Bronchial epithelial cell (primary cell): ENCODE results near the gene FADS1. TPM values are rescaled to one million over a fixed set of nuclear protein-coding genes. Genes with fewer than 3 reads are reported as not detected.

Experiments used
- DNase-seq: peaks from one replicate; pipeline ENCODE4 v3.0.0-alpha.2; 2010; ENCODE audit warnings: low read depth
- FAIRE-seq: peaks from 2 replicates; lab custom pipeline; 2011; peaks lifted over from hg19 to GRCh38; lab: Jason Lieb, UNC
- H3K27me3 ChIP-seq: 2 replicates; pipeline ENCODE4 v1.5.1; 2011; ENCODE audit warnings: low read length; ENCODE audit not compliant: control insufficient read depth, insufficient read depth
- H3K36me3 ChIP-seq: 2 replicates; pipeline ENCODE4 v1.5.1; 2011; ENCODE audit warnings: low read length; ENCODE audit not compliant: control insufficient read depth, insufficient read depth
- H3K4me3 ChIP-seq: 2 replicates; pipeline ENCODE4 v1.5.1; 2011; ENCODE audit warnings: mild to moderate bottlenecking, low read depth, low read length, control low read depth
- total RNA-seq: library from RNA; depleted of rRNA; stranded (reverse); fragments of >200 nt; gene quantifications from 2 replicates; pipeline ENCODE4 v1.2.1, GENCODE V29; 2014
- TF ChIP-seq, protein P1 (sequence below): IDR thresholded peaks from 2 replicates; pipeline ENCODE4 v1.5.1; 2011; ENCODE audit warnings: mild to moderate bottlenecking, moderate library complexity, low read length, control low read depth, inconsistent platforms; ENCODE audit not compliant: insufficient read depth, severe bottlenecking

The FADS1 gene
- total RNA-seq, 1 donor from 2014 or later = 46.9 TPM

- FAIRE-seq = no peak
- no peak for DNase-seq
- no peaks in the 10 kb centered on the region for H3K36me3 ChIP-seq
- TF ChIP-seq, protein P1, sequence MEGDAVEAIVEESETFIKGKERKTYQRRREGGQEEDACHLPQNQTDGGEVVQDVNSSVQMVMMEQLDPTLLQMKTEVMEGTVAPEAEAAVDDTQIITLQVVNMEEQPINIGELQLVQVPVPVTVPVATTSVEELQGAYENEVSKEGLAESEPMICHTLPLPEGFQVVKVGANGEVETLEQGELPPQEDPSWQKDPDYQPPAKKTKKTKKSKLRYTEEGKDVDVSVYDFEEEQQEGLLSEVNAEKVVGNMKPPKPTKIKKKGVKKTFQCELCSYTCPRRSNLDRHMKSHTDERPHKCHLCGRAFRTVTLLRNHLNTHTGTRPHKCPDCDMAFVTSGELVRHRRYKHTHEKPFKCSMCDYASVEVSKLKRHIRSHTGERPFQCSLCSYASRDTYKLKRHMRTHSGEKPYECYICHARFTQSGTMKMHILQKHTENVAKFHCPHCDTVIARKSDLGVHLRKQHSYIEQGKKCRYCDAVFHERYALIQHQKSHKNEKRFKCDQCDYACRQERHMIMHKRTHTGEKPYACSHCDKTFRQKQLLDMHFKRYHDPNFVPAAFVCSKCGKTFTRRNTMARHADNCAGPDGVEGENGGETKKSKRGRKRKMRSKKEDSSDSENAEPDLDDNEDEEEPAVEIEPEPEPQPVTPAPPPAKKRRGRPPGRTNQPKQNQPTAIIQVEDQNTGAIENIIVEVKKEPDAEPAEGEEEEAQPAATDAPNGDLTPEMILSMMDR = no peak
- H3K27me3 ChIP-seq = peaks cover 7% of the 10 kb centered on the region
- H3K4me3 ChIP-seq = no peak overlapping the region
Measured at GRCh38 chr11:61751384-61751783, 65.4 kb downstream of the FADS1 start.

- DNase-seq = no peak
- Histone ChIP-seq H3K4me3 (no peak overlapping the region), H3K36me3 (no peaks in the 10 kb centered on the region), H3K27me3 (peaks cover 7% of the 10 kb centered on the region)
- TF ChIP-seq, protein P1 = no peak
- no peak for FAIRE-seq
Measured at GRCh38 chr11:61750631-61751273, 66.1 kb downstream of the FADS1 start.

Other genes with a start within 250 kb of the FADS1 start
- gene SYT7, start 235.9 kb downstream of the FADS1 start, total RNA-seq = 21.1 and 34.4 TPM in 2 replicates
- gene DAGLA, start 136.6 kb downstream of the FADS1 start, total RNA-seq = under 0.01 and 0.13 TPM in 2 replicates
- gene MYRF, start 64.4 kb downstream of the FADS1 start, total RNA-seq = under 0.01 and 0.13 TPM in 2 replicates
- 61.3 and 159 TPM in 2 replicates for gene TMEM258, start 24.4 kb downstream of the FADS1 start, total RNA-seq
- 5.9 and 9.7 TPM in 2 replicates for gene FEN1, start 24.1 kb downstream of the FADS1 start, total RNA-seq
- 15.2 and 34.2 TPM in 2 replicates for gene FADS2, start 11.3 kb upstream of the FADS1 start, total RNA-seq
- 31.9 and 66.2 TPM in 2 replicates for gene FADS3, start 74.5 kb upstream of the FADS1 start, total RNA-seq
- gene RAB3IL1, start 100.6 kb upstream of the FADS1 start, total RNA-seq = 0.90 and 1.1 TPM in 2 replicates
- 3.7 and 5.2 TPM in 2 replicates for gene BEST1, start 133.3 kb upstream of the FADS1 start, total RNA-seq
- gene FTH1, start 150.6 kb upstream of the FADS1 start, total RNA-seq = 1,010 and 1,591 TPM in 2 replicates